Measurements from ENCODE around the gene OR9Q1.

DNA sequence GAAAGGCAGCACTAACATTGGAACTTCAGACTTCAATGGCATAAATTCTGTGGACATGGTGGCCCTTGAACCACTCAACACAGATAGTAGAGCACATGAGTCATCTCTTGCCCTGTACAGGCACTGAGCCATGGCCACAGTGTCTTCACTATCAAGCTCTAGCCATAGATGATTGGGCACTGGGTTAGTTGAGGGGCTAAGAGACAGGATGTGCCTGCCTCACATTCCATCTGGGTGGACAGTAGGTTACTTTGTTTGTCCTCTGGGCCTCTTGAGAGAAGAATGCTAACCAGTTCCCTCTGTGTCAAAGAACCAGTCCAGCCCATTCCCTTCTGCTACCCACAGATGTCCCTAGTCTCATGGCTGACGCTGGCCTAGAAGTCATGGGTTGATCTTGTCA, 46.9 kb downstream of the OR9Q1 start:
- TF ChIP-seq, protein P1, sequence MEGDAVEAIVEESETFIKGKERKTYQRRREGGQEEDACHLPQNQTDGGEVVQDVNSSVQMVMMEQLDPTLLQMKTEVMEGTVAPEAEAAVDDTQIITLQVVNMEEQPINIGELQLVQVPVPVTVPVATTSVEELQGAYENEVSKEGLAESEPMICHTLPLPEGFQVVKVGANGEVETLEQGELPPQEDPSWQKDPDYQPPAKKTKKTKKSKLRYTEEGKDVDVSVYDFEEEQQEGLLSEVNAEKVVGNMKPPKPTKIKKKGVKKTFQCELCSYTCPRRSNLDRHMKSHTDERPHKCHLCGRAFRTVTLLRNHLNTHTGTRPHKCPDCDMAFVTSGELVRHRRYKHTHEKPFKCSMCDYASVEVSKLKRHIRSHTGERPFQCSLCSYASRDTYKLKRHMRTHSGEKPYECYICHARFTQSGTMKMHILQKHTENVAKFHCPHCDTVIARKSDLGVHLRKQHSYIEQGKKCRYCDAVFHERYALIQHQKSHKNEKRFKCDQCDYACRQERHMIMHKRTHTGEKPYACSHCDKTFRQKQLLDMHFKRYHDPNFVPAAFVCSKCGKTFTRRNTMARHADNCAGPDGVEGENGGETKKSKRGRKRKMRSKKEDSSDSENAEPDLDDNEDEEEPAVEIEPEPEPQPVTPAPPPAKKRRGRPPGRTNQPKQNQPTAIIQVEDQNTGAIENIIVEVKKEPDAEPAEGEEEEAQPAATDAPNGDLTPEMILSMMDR (IDR thresholded peaks at IDR 0.05) = no peak
- TF ChIP-seq POLR2A (IDR thresholded peaks at IDR 0.05) = no peak

Measured in esophagus squamous epithelium (tissue), 4 donors.